Mesenchymal stem cell (in vitro differentiated cells and primary cell): ENCODE results near the gene SETD1B.
A peak's percentile ranks its signal among the peaks of the same experiment; 100 is the strongest.

ENCODE experiments used
- DNase-seq: peaks from one replicate; pipeline ENCODE4 v3.0.0-alpha.2; 2013
- H2AFZ ChIP-seq: one replicate; pipeline ENCODE4 v1.6.1; 2013; ENCODE audit warnings: low read depth, mild to moderate bottlenecking, control low read depth, inconsistent platforms, low read length, moderate library complexity
- H2AK5ac ChIP-seq: 2 replicates; pipeline ENCODE4 v1.6.1; 2013; ENCODE audit warnings: low read length, moderate library complexity, mild to moderate bottlenecking, inconsistent platforms; ENCODE audit not compliant: severe bottlenecking
- H2BK120ac ChIP-seq: one replicate; pipeline ENCODE4 v1.6.1; 2013; ENCODE audit warnings: low read depth, mild to moderate bottlenecking, inconsistent platforms, low read length, moderate library complexity
- H2BK12ac ChIP-seq, 2 experiments: one replicate each; pipeline ENCODE4 v1.6.1; 2013; ENCODE audit warnings: inconsistent platforms in 2 of 2, low read length in 2 of 2, mild to moderate bottlenecking in 2 of 2, moderate library complexity in 2 of 2, control low read depth in 1 of 2
- H2BK15ac ChIP-seq: one replicate; pipeline ENCODE4 v1.6.1; 2013; ENCODE audit warnings: mild to moderate bottlenecking, low read depth, inconsistent platforms; ENCODE audit not compliant: poor library complexity, severe bottlenecking
- H2BK5ac ChIP-seq: 2 replicates; pipeline ENCODE4 v1.6.1; 2013; ENCODE audit warnings: low read depth, mild to moderate bottlenecking, low read length, control low read depth, inconsistent platforms; ENCODE audit not compliant: poor library complexity, severe bottlenecking
- H3K14ac ChIP-seq, 2 experiments: one replicate each; pipeline ENCODE4 v1.6.1; 2013; ENCODE audit warnings: inconsistent platforms in 2 of 2, low read length in 2 of 2, control low read depth in 1 of 2, mild to moderate bottlenecking in 1 of 2, moderate library complexity in 1 of 2
- H3K18ac ChIP-seq, 2 experiments: one replicate each; pipeline ENCODE4 v1.6.1; 2013; ENCODE audit warnings: inconsistent platforms in 2 of 2, low read length in 2 of 2, control low read depth in 1 of 2, low read depth in 1 of 2, mild to moderate bottlenecking in 1 of 2
- H3K23ac ChIP-seq, 2 experiments: one replicate each; pipeline ENCODE4 v1.6.1; 2013; ENCODE audit warnings: inconsistent platforms in 2 of 2, low read length in 2 of 2, mild to moderate bottlenecking in 2 of 2, moderate library complexity in 2 of 2, control low read depth in 1 of 2
- H3K27ac ChIP-seq: 2 replicates; pipeline ENCODE4 v1.5.1; 2013; ENCODE audit warnings: mild to moderate bottlenecking, moderate library complexity, low read length, control low read depth, inconsistent platforms; ENCODE audit not compliant: poor library complexity, severe bottlenecking
- H3K27me3 ChIP-seq, 2 experiments: 2 replicates each; pipeline versions ENCODE4 v1.6.1 to v1.7.0; 2013; ENCODE audit warnings: low read length in 2 of 2, mild to moderate bottlenecking in 2 of 2, moderate library complexity in 2 of 2, control low read depth in 1 of 2, inconsistent platforms in 1 of 2; ENCODE audit not compliant: control insufficient read depth in 1 of 2, insufficient read depth in 1 of 2
- H3K36me3 ChIP-seq, 2 experiments: 2 replicates each; pipeline versions ENCODE4 v1.6.1 to v1.7.0; 2013; ENCODE audit warnings: low read length in 2 of 2, control low read depth in 1 of 2, inconsistent platforms in 1 of 2, low read depth in 1 of 2, mild to moderate bottlenecking in 1 of 2; ENCODE audit not compliant: insufficient read depth in 2 of 2, control insufficient read depth in 1 of 2
- H3K4ac ChIP-seq, 2 experiments: one replicate each; pipeline ENCODE4 v1.6.1; 2013; ENCODE audit warnings: inconsistent platforms in 2 of 2, low read length in 2 of 2, mild to moderate bottlenecking in 2 of 2, moderate library complexity in 2 of 2, control low read depth in 1 of 2, low read depth in 1 of 2
- H3K4me1 ChIP-seq: 2 replicates; pipeline ENCODE4 v1.6.1; 2013; ENCODE audit warnings: low read depth, low read length, control low read depth; ENCODE audit not compliant: control insufficient read depth, insufficient read depth
- H3K4me2 ChIP-seq: 2 replicates; pipeline ENCODE4 v1.6.1; 2013; ENCODE audit warnings: low read length, mild to moderate bottlenecking, inconsistent platforms; ENCODE audit not compliant: poor library complexity, severe bottlenecking
- H3K4me3 ChIP-seq, 2 experiments: 2 replicates each; pipeline versions ENCODE4 v1.5.1 to v1.7.0; 2013; ENCODE audit warnings: low read length in 2 of 2, mild to moderate bottlenecking in 2 of 2, control low read depth in 1 of 2, low read depth in 1 of 2; ENCODE audit not compliant: insufficient read depth in 1 of 2
- H3K79me1 ChIP-seq: replicated peaks from 2 replicates; pipeline ENCODE4 v1.6.1; 2013; ENCODE audit warnings: mild to moderate bottlenecking, control low read depth, low read length, inconsistent platforms; ENCODE audit not compliant: poor library complexity, severe bottlenecking
- H3K9ac ChIP-seq: 2 replicates; pipeline ENCODE4 v1.7.0; 2013; ENCODE audit warnings: mild to moderate bottlenecking, low read length, moderate library complexity
- H3K9me3 ChIP-seq: 2 replicates; pipeline ENCODE4 v1.7.0; 2013; ENCODE audit warnings: mild to moderate bottlenecking, low read length; ENCODE audit not compliant: control insufficient read depth
- H4K8ac ChIP-seq: one replicate; pipeline ENCODE4 v1.6.1; 2013; ENCODE audit warnings: inconsistent platforms, mild to moderate bottlenecking, low read length, moderate library complexity
- H4K91ac ChIP-seq: one replicate; pipeline ENCODE4 v1.6.1; 2013; ENCODE audit warnings: mild to moderate bottlenecking, low read length, inconsistent platforms
- WGBS: methylation state at CpG from one replicate; pipeline ENCODE4 v1.1.7; 2013; ENCODE audit warnings: mixed read lengths; 5-methylcytosine and 5-hydroxymethylcytosine counted together

Gene SETD1B

DNA sequence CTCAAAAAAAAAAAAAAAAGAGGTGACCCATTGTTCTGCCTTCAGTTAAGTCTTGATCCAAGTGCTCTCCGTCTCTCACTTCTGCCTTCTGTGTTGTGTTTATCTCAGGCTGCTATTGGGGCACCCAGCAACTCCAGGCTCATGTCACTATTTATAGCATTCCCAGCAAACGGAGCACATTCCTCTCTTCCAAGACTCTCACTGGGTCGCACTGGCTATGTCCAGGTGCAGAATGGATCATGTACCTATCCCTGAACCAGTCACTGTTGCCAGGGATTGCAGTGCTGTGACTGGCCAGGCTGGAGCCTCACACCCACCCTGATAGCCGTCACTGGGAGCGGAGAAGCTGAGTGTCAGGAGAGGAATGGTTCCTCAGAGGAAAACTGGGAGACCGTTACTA, 41.5 kb upstream of the SETD1B start:
- Histone ChIP-seq H3K23ac (no peak overlapping the region), H3K4me3 (no peak overlapping the region), H2BK12ac (peak overlapping the region in 1 of 2 experiments; percentile 96), H4K91ac (no peak overlapping the region), H2AFZ (no peak overlapping the region), H3K4me2 (peak overlapping the region; percentile 29), H4K8ac (peak overlapping the region; percentile 8), H3K79me1 (no peaks in the 10 kb centered on the region), H3K36me3 (peaks cover 0 to 14% of the 10 kb centered on the region in 2 experiments), H3K14ac (peak overlapping the region in 1 of 2 experiments; percentile 6), H3K27me3 (no peaks in the 10 kb centered on the region), H3K4ac (peak overlapping the region in 1 of 2 experiments; percentile 65), H3K9ac (no peak overlapping the region), H3K9me3 (no peaks in the 10 kb centered on the region), H2BK120ac (no peak overlapping the region), H3K27ac (peak overlapping the region; percentile 84), H3K18ac (peak overlapping the region in 1 of 2 experiments; percentile 67), H2AK5ac (peak overlapping the region; percentile 99), H3K4me1 (peaks cover 37% of the 10 kb centered on the region), H2BK5ac (no peak overlapping the region), H2BK15ac (no peak overlapping the region)
- WGBS, result 56% methylated on average over 6 of the region's 6 CpGs
- peak; percentile 84 for DNase-seq

DNA sequence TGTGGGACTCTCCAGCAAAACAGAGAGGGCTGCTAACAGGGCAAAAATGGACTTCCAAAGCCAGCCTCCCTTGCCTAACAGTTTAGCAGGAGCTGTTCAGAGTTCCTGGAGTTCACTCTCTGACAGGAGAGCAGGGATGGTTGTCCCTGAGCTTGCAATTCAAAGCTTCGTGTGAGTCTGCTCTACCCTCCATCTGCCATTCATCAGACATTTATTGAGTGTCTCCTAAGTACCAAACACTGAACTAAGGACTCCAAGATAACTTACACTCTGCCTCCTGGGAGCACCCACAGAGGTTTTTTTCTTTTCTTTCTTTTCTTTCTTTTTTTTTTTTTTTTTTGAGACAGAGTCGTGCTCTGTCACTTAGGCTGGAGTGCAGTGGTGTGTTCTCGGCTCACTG, 39.0 kb upstream of the SETD1B start:
- Histone ChIP-seq H2BK12ac (no peak overlapping the region), H3K4me2 (no peak overlapping the region), H4K91ac (peak overlapping the region; percentile 16), H2AFZ (no peak overlapping the region), H3K79me1 (peaks cover 3% of the 10 kb centered on the region), H3K9me3 (no peaks in the 10 kb centered on the region), H3K23ac (no peak overlapping the region), H2BK120ac (no peak overlapping the region), H3K36me3 (peaks cover 0 to 20% of the 10 kb centered on the region in 2 experiments), H3K14ac (no peak overlapping the region), H3K4ac (peak overlapping the region in 1 of 2 experiments; percentile 54), H2AK5ac (peak overlapping the region; percentile 31), H3K4me3 (no peak overlapping the region), H3K18ac (no peak overlapping the region), H2BK15ac (no peak overlapping the region), H3K27ac (peak overlapping the region; percentile 79), H3K27me3 (no peaks in the 10 kb centered on the region), H3K4me1 (peaks cover 48% of the 10 kb centered on the region), H2BK5ac (no peak overlapping the region), H3K9ac (no peak overlapping the region), H4K8ac (no peak overlapping the region)
- DNase-seq, result no peak
- WGBS, result 57% methylated on average over 1 of the region's 3 CpGs

DNA sequence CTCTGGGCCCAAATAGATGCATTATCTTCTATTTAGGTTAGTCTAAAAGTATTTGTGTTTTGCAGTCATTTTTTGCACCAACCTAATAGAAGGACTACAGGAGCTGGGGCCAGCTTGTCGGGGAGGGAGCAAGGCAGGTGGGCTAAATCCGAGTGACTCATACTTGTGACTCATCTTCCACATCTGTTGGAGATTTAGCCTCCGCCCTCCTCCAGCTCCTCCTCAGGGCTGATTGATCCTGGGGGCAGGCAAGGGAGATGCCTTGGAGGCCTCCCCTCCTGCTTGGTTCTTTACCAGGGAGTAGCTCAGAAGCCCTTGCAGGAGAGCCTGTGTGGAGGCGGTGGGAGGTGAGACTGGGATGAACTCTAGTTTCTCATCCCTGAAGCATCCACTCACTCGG, 38.2 kb upstream of the SETD1B start:
- Histone ChIP-seq H3K27me3 (no peaks in the 10 kb centered on the region), H3K4ac (no peak overlapping the region), H3K9ac (no peak overlapping the region), H4K91ac (no peak overlapping the region), H2BK12ac (peak overlapping the region in 1 of 2 experiments; percentile 2), H3K36me3 (peaks cover 0 to 26% of the 10 kb centered on the region in 2 experiments), H3K79me1 (peaks cover 3% of the 10 kb centered on the region), H3K27ac (peak overlapping the region; percentile 79), H3K23ac (no peak overlapping the region), H2AK5ac (peak overlapping the region; percentile 84), H3K14ac (no peak overlapping the region), H2BK5ac (no peak overlapping the region), H3K4me2 (no peak overlapping the region), H4K8ac (no peak overlapping the region), H2BK120ac (no peak overlapping the region), H3K4me1 (peaks cover 55% of the 10 kb centered on the region), H2AFZ (no peak overlapping the region), H3K18ac (no peak overlapping the region), H3K9me3 (no peaks in the 10 kb centered on the region), H3K4me3 (peak overlapping the region in 1 of 2 experiments; percentile 43), H2BK15ac (no peak overlapping the region)
- 31% methylated on average over 5 of the region's 5 CpGs for WGBS
- peak; percentile 88 for DNase-seq

DNA sequence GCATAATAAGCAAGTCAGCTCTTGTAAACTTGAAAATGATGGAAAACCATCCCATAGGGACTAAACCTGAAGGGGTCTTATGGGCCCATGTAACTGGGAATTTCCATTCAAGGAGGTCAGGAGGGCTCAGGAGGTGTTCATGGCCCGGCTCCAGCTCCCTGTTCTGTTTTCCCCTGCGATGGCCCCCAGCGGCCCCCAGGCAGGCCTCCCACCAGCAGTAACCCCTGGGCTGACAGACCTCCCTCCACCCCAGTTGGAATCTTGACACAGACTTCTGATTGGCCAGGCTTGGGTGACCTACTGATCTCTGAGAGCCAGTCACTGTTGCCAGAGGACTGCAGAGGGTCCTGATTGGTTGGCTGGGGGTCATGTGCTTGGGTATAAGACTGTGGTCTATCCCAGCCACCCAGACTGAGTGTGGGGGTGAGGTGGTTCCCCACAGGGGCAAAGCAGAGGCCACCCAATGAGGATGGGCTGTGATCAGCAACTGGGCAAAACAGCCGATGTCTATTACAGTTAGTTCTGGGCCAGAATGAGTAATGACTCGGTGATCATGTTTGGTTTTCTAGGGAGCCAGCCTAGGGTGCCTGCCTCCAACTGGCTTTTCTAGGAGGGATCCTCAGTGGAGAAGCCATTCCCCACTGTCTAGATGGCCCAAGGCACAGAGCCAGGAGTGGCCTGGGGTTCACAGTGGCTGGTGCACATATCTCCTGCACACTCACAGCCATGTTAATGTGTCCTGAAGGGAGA, 37.3 kb upstream of the SETD1B start:
- no peak overlapping the region for H2BK120ac ChIP-seq
- no peak overlapping the region for H2BK12ac ChIP-seq
- no peak overlapping the region for H3K4ac ChIP-seq
- H3K4me2 ChIP-seq, result no peak overlapping the region
- no peaks in the 10 kb centered on the region for H3K27me3 ChIP-seq
- no peak overlapping the region for H3K23ac ChIP-seq
- peak overlapping the region; percentile 66 for H3K27ac ChIP-seq
- peak overlapping the region; percentile 7 for H4K8ac ChIP-seq
- no peak overlapping the region for H3K9ac ChIP-seq
- 89% methylated on average over 5 of the region's 5 CpGs for WGBS
- DNase-seq, result no peak
- H3K9me3 ChIP-seq, result no peaks in the 10 kb centered on the region
- H2AFZ ChIP-seq, result no peak overlapping the region
- H3K4me1 ChIP-seq, result peaks cover 58% of the 10 kb centered on the region
- peak overlapping the region; percentile 84 for H2AK5ac ChIP-seq
- no peak overlapping the region for H3K14ac ChIP-seq
- peak overlapping the region; percentile 4 for H2BK5ac ChIP-seq
- H4K91ac ChIP-seq, result no peak overlapping the region
- peaks cover 0 to 30% of the 10 kb centered on the region in 2 experiments for H3K36me3 ChIP-seq
- H3K18ac ChIP-seq, result no peak overlapping the region
- peak overlapping the region in 1 of 2 experiments; percentile 43 for H3K4me3 ChIP-seq
- H3K79me1 ChIP-seq, result peaks cover 3% of the 10 kb centered on the region
- H2BK15ac ChIP-seq, result no peak overlapping the region
